Measurements from ENCODE around the gene EFNA2. TPM values are rescaled to one million over a fixed set of nuclear protein-coding genes. Genes with fewer than 3 reads are reported as not detected.
"Not testable (repeated sequence)": the region's sequence is repeated elsewhere in the genome, so short reads cannot be mapped to it uniquely, and the experiment has no call there.

Gene EFNA2
- total RNA-seq, 2 experiments from 2014 or later, result not detected

DNA sequence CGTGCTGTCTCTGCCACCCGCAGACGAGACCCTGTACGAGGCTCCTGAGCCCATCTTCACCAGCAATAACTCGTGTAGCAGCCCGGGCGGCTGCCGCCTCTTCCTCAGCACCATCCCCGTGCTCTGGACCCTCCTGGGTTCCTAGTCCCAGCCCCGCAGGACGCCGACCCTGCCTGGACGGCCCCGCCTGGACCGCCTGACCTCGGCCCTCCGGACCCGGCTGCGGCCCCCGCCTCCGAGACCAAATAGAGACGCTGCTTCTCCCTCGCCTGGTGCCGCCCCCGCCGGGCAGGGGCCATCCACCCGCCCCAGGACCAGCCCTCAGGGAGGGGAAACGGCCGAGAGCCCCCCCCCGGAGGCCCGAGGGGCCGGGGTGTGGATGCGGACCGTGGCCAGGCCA, 14.1 kb downstream of the EFNA2 start:
- DNase-seq, result no peak
- TF ChIP-seq CTCF (IDR thresholded peaks at IDR 0.05), result no peak
- POLR2A ChIA-PET, result no interaction called here
- ATAC-seq, result no peak
- H3K27me3 Mint-ChIP-seq, result peaks cover 6% of the 10 kb centered on the region
- no peaks in the 10 kb centered on the region for H3K4me1 Mint-ChIP-seq (ENCODE audit: low read depth)
- no peaks in the 10 kb centered on the region for H3K9me3 Mint-ChIP-seq
- no peak overlapping the region for H3K4me3 Mint-ChIP-seq
- no peak overlapping the region for H3K27ac Mint-ChIP-seq
- H3K36me3 Mint-ChIP-seq (ENCODE audit: low read depth), result no peaks in the 10 kb centered on the region
- intact Hi-C loops (cut with micrococcal nuclease), result no loop called here
- CTCF ChIA-PET, result no interaction called here

GRCh38 chr19:1300744-1301490, 15.2 kb downstream of the EFNA2 start:
- H3K4me1 Mint-ChIP-seq (ENCODE audit: low read depth), result no peaks in the 10 kb centered on the region
- no peak for ATAC-seq
- no peak overlapping the region for H3K27ac Mint-ChIP-seq
- no peaks in the 10 kb centered on the region for H3K36me3 Mint-ChIP-seq (ENCODE audit: low read depth)
- no peak for DNase-seq
- intact Hi-C loops (cut with micrococcal nuclease), result no loop called here
- no peak for TF ChIP-seq CTCF (IDR thresholded peaks at IDR 0.05)
- H3K27me3 Mint-ChIP-seq, result peaks cover 2% of the 10 kb centered on the region
- no peaks in the 10 kb centered on the region for H3K9me3 Mint-ChIP-seq
- ChIA-PET POLR2A (no interaction called here), CTCF (interaction anchor here (2.0 kb wide), 1 partner anchor 22 kb away, joined by 5 read pairs; no protein-coding TSS in a partner anchor)
- no peak overlapping the region for H3K4me3 Mint-ChIP-seq

DNA sequence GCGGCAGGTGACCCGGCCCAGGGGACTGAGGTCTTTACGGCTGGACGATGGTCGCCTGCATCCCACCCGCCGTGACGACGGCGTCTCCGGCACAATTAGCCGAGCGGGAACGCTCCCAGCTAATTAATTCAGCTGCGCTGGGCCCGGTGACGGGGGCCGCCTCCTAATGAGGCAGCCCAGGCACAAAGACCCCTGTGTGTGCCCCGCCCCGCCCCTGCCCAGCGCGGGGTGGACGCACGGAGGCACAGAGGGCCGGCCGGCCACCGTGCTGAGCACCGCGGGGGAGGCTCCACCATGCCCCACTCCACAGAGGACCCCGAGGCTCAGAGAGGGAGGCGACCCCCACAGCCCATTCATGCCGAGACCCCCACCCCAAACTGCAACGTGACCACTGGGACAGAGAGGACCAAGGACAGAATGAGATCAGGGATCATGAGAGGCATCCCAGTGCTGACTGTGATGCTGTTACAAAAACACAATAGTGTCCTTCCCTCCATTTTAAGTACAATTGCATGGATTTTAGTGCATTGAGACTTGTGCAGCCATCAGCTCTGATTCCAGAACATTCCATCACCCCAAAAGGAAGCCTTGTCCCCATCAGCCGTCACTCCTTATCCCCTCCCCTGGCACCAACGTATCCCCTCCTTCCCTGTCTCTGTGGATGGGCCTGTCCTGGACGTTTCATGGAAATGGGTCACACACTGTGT, 17.0 kb downstream of the EFNA2 start:
- H3K4me3 Mint-ChIP-seq, result no peak overlapping the region
- ATAC-seq (no peak), DNase-seq (no peak)
- CTCF ChIA-PET, result interaction anchor here (1.1 to 2.0 kb wide), 2 partner anchors 13 to 23 kb away, joined by 3 to 5 read pairs; no protein-coding TSS in a partner anchor
- POLR2A ChIA-PET, result no interaction called here
- intact Hi-C loops (cut with micrococcal nuclease), result no loop called here
- H3K27me3 Mint-ChIP-seq, result peaks cover 2% of the 10 kb centered on the region
- no peak for TF ChIP-seq CTCF (IDR thresholded peaks at IDR 0.05)
- H3K36me3 Mint-ChIP-seq (ENCODE audit: low read depth), result no peaks in the 10 kb centered on the region
- no peaks in the 10 kb centered on the region for H3K4me1 Mint-ChIP-seq (ENCODE audit: low read depth)
- no peaks in the 10 kb centered on the region for H3K9me3 Mint-ChIP-seq
- H3K27ac Mint-ChIP-seq, result no peak overlapping the region

GRCh38 chr19:1304197-1304924, 18.7 kb downstream of the EFNA2 start:
- ChIA-PET CTCF (no interaction called here), POLR2A (interaction anchor here (0.6 kb wide), 1 partner anchor 412 kb away, joined by 4 read pairs; no protein-coding TSS in a partner anchor)
- Mint-ChIP-seq H3K9me3 (no peaks in the 10 kb centered on the region), H3K27me3 (no peaks in the 10 kb centered on the region), H3K27ac (no peak overlapping the region), H3K4me3 (no peak overlapping the region), H3K36me3 (ENCODE audit: low read depth) (no peaks in the 10 kb centered on the region), H3K4me1 (ENCODE audit: low read depth) (no peaks in the 10 kb centered on the region)
- TF ChIP-seq CTCF (IDR thresholded peaks at IDR 0.05), result no peak
- DNase-seq (no peak), ATAC-seq (no peak)
- intact Hi-C loops (cut with micrococcal nuclease), result no loop called here

DNA sequence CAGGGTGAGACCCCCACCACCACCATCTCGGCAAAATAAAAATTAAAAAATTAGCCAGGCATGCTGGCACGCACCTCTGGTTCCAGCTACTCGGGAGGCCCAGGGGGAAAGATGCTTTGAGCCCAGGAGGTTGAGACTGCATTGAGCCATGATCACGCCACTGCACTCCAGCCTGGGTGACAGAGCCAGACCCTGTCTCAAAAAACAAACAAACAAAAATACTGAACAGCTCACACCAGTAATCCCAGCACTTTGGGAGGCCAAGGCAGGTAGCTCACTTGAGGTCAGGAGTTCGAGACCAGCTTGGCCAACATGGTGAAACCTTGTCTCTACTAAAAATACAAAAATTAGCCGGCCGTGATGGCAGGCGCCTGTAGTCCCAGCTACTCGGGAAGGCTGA, 19.7 kb downstream of the EFNA2 start:
- CTCF ChIA-PET; intact Hi-C loops (cut with micrococcal nuclease); H3K4me1 Mint-ChIP-seq (ENCODE audit: low read depth); H3K4me3 Mint-ChIP-seq; DNase-seq; ATAC-seq; POLR2A ChIA-PET; H3K36me3 Mint-ChIP-seq (ENCODE audit: low read depth); H3K9me3 Mint-ChIP-seq; H3K27ac Mint-ChIP-seq; H3K27me3 Mint-ChIP-seq: not testable (repeated sequence)

Data from activated CD8-positive, alpha-beta T cell treated with anti-CD3 and anti-CD28 coated beads for 36 hours (primary cell).